IMR-90 (cell line): ENCODE data around the gene PIGZ. TPM values are rescaled to one million over a fixed set of nuclear protein-coding genes. Genes with fewer than 3 reads are reported as not detected.

Source experiments
- ATAC-seq: fragments of 200-7000 bp; cut with Tn5 transposase; 2 replicates; pipeline ENCODE4 v1.9.1; 2020; ENCODE audit warnings: low read depth, mild to moderate bottlenecking, moderate library complexity
- BruUV-seq: library from RNA; stranded (reverse); fragments of 400-500 nt; replicated peaks from 2 replicates; lab custom pipeline; 2021; lab: Mats Ljungman, UMichigan
- CTCF ChIA-PET: fragments of 300-600 bp; formaldehyde crosslinking; extraction: SDS; loops from one replicate; lab custom pipeline; 2021; ENCODE audit warnings: antibody characterized with exemption; lab: Yijun Ruan, JAX
- POLR2A ChIA-PET: fragments of 300-600 bp; sonication (Branson Sonifier 250); formaldehyde crosslinking; loops from one replicate; lab custom pipeline; 2022; ENCODE audit warnings: antibody characterized with exemption; ENCODE audit not compliant: unreplicated experiment; lab: Charles Lee
- DNase-seq: peaks from one replicate; pipeline ENCODE4 v3.0.0; 2013
- H2AFZ ChIP-seq: replicated peaks from 2 replicates; pipeline ENCODE3; 2013; ENCODE audit warnings: low read length, mild to moderate bottlenecking; ENCODE audit not compliant: poor library complexity
- H2AK5ac ChIP-seq: 2 replicates; pipeline ENCODE4 v1.6.1; 2013; ENCODE audit warnings: low read depth, low read length, inconsistent platforms
- H2AK9ac ChIP-seq: replicated peaks from 2 replicates; pipeline ENCODE3; 2013; ENCODE audit warnings: mild to moderate bottlenecking, low read depth, low read length, moderate library complexity; ENCODE audit not compliant: poor library complexity
- H2BK120ac ChIP-seq: 2 replicates; pipeline ENCODE4 v1.6.1; 2013; ENCODE audit warnings: low read depth, low read length, inconsistent platforms
- H2BK15ac ChIP-seq: 3 replicates; pipeline ENCODE4 v1.6.1; 2013; ENCODE audit warnings: low read depth, low read length, inconsistent platforms
- H2BK20ac ChIP-seq: 2 replicates; pipeline ENCODE4 v1.6.1; 2013; ENCODE audit warnings: low read depth, mild to moderate bottlenecking, inconsistent platforms, low read length, moderate library complexity
- H2BK5ac ChIP-seq: 2 replicates; pipeline ENCODE4 v1.6.1; 2013; ENCODE audit warnings: mild to moderate bottlenecking, low read depth, low read length, inconsistent platforms; ENCODE audit not compliant: poor library complexity, severe bottlenecking
- H3K14ac ChIP-seq: replicated peaks from 2 replicates; pipeline ENCODE4 v1.6.1; 2013; ENCODE audit warnings: low read depth, low read length, inconsistent platforms
- H3K18ac ChIP-seq: 2 replicates; pipeline ENCODE4 v1.6.1; 2013; ENCODE audit warnings: low read depth, low read length, control low read depth
- H3K23ac ChIP-seq: 2 replicates; pipeline ENCODE4 v1.6.1; 2013; ENCODE audit warnings: low read depth, low read length, inconsistent platforms
- H3K27ac ChIP-seq: 2 replicates; pipeline ENCODE4 v1.5.1; 2013; ENCODE audit warnings: mild to moderate bottlenecking, control low read depth, low read length; ENCODE audit not compliant: insufficient read depth
- H3K27me3 ChIP-seq: 2 replicates; pipeline ENCODE4 v1.6.1; 2013; ENCODE audit warnings: low read length; ENCODE audit not compliant: control insufficient read depth, insufficient read depth
- H3K36me3 ChIP-seq: 2 replicates; pipeline ENCODE4 v1.6.1; 2013; ENCODE audit warnings: low read length, mixed read lengths; ENCODE audit not compliant: control insufficient read depth, insufficient read depth
- H3K4ac ChIP-seq: 2 replicates; pipeline ENCODE4 v1.6.1; 2013; ENCODE audit warnings: low read depth, low read length, inconsistent platforms
- H3K4me1 ChIP-seq: 2 replicates; pipeline ENCODE4 v1.6.1; 2013; ENCODE audit warnings: low read length, mixed read lengths; ENCODE audit not compliant: control insufficient read depth, insufficient read depth
- H3K4me2 ChIP-seq: 2 replicates; pipeline ENCODE4 v1.6.1; 2013; ENCODE audit warnings: low read depth, mild to moderate bottlenecking, control low read depth, low read length, moderate library complexity
- H3K4me3 ChIP-seq: 2 replicates; pipeline ENCODE4 v1.5.1; 2013; ENCODE audit warnings: low read depth, mild to moderate bottlenecking, control low read depth, low read length, moderate library complexity; ENCODE audit not compliant: insufficient read depth
- H3K56ac ChIP-seq: 2 replicates; pipeline ENCODE4 v1.6.1; 2013; ENCODE audit warnings: low read length, inconsistent platforms; ENCODE audit not compliant: insufficient read depth; ENCODE audit errors: extremely low read depth
- H3K79me1 ChIP-seq, 2 experiments: 2 replicates each; pipeline ENCODE4 v1.6.1; 2013; ENCODE audit warnings: low read length in 2 of 2, inconsistent platforms in 1 of 2, low read depth in 1 of 2
- H3K9ac ChIP-seq: 2 replicates; pipeline ENCODE4 v1.6.1; 2013; ENCODE audit warnings: low read depth, low read length, control low read depth
- H3K9me1 ChIP-seq: 2 replicates; pipeline ENCODE4 v1.6.1; 2013; ENCODE audit warnings: low read length, inconsistent platforms; ENCODE audit not compliant: insufficient read depth
- H3K9me3 ChIP-seq: 2 replicates; pipeline ENCODE4 v1.6.1; 2013; ENCODE audit warnings: low read length; ENCODE audit not compliant: control insufficient read depth, insufficient read depth
- H4K20me1 ChIP-seq: 2 replicates; pipeline ENCODE4 v1.6.1; 2013; ENCODE audit warnings: low read length, inconsistent platforms; ENCODE audit not compliant: insufficient read depth
- H4K5ac ChIP-seq: 2 replicates; pipeline ENCODE4 v1.6.1; 2013; ENCODE audit warnings: mild to moderate bottlenecking, low read depth, low read length, control low read depth
- H4K8ac ChIP-seq, 2 experiments: 2 replicates each; pipeline ENCODE4 v1.6.1; 2013; ENCODE audit warnings: low read depth in 2 of 2, low read length in 2 of 2, control low read depth in 1 of 2, inconsistent platforms in 1 of 2
- H4K91ac ChIP-seq: 2 replicates; pipeline ENCODE4 v1.6.1; 2013; ENCODE audit warnings: low read depth, low read length, inconsistent platforms; ENCODE audit not compliant: insufficient read depth
- MXI1 ChIP-seq: IDR thresholded peaks from 2 replicates; pipeline ENCODE4 v1.6.1; 2012; ENCODE audit warnings: low read depth, mild to moderate bottlenecking, low read length, moderate library complexity, borderline replicate concordance
- WGBS, 2 experiments: methylation state at CpG; one replicate each; pipeline versions ENCODE4 v1.1.5 to v1.1.7; 2013; ENCODE audit warnings: missing lambda C conversion rate in 2 of 2; ENCODE audit not compliant: insufficient read length in 1 of 2; ENCODE audit errors: extremely low coverage in 2 of 2; 5-methylcytosine and 5-hydroxymethylcytosine counted together
- dilution Hi-C: fragments of 300-500 bp; cut with HindIII; formaldehyde crosslinking; loops from one replicate; pipeline ENCODE4 v1.14.3; 2018; ENCODE audit warnings: low sequenced_read_pairs; ENCODE audit not compliant: unreplicated experiment
- in situ Hi-C: fragments of 300-500 bp; cut with MboI; formaldehyde crosslinking; loops from 3 replicates; pipeline ENCODE4 v1.14.3; 2019; ENCODE audit warnings: low sequenced_read_pairs, inconsistent platforms, mixed read lengths
- intact Hi-C: fragments of 100-400 bp; cut with micrococcal nuclease; formaldehyde crosslinking; loops from 2 replicates; pipeline ENCODE4 v1.10.0; 2022
- polyA plus RNA-seq, 3 experiments: library from polyadenylated mRNA; depleted of rRNA; stranded (reverse); fragments of >200 nt; gene quantifications; 2 replicates each; pipeline ENCODE4 v1.2.3, GENCODE V29; 2012; ENCODE audit warnings: low replicate concordance in 1 of 3
- total RNA-seq: library from RNA; depleted of rRNA; stranded (reverse); fragments of >200 nt; gene quantifications from 2 replicates; pipeline ENCODE4 v1.2.3, GENCODE V29; 2012

The PIGZ gene
- total and polyA plus RNA-seq, 2 of the 4 experiments (the other 2 are of a cell fraction) = 0.18 to 0.86 TPM

- Histone ChIP-seq H4K5ac (no peak overlapping the region), H3K4ac (no peak overlapping the region), H3K56ac (no peak overlapping the region), H3K23ac (no peak overlapping the region), H3K9me3 (no peaks in the 10 kb centered on the region), H3K36me3 (no peaks in the 10 kb centered on the region), H4K8ac (no peak overlapping the region), H4K20me1 (no peaks in the 10 kb centered on the region), H3K4me1 (no peaks in the 10 kb centered on the region), H2BK120ac (no peak overlapping the region), H3K4me2 (no peak overlapping the region), H2AK9ac (no peak overlapping the region), H3K14ac (no peak overlapping the region), H3K4me3 (no peak overlapping the region), H2BK20ac (no peak overlapping the region), H3K27me3 (peaks cover 39% of the 10 kb centered on the region), H2BK5ac (no peak overlapping the region), H3K9ac (no peak overlapping the region), H4K91ac (no peak overlapping the region), H3K27ac (no peak overlapping the region), H3K18ac (no peak overlapping the region), H3K9me1 (no peaks in the 10 kb centered on the region), H3K79me1 (no peaks in the 10 kb centered on the region), H2BK15ac (no peak overlapping the region), H2AK5ac (no peak overlapping the region), H2AFZ (no peak overlapping the region)
- BruUV-seq = no TSS peak
- no peak for DNase-seq
- in situ Hi-C loops = no loop called here
- no peak for ATAC-seq
- POLR2A ChIA-PET = no interaction called here
- CTCF ChIA-PET = no interaction called here
- TF ChIP-seq MXI1 = no peak
- WGBS, 2 experiments = 74% methylated on average over 3 of the region's 10 CpGs; no CpG with 5 or more reads in 1 of the 2 experiments
- intact Hi-C loops = no loop called here
- dilution Hi-C loops = no loop called here
Measured at GRCh38 chr3:196990601-196991007, 22.0 kb upstream of the PIGZ start.
